Activated T-helper 2 cell treated with anti-CD3 and anti-CD28 coated beads, Interferon-gamma antibody, Interleukin-2, Interleukin-4, amounts not matched to agents 10 μg/mL and 5 μg/mL and 100 μg/mL, durations not matched to agents 14 hours and 24 hours and 36 hours (primary cell): ENCODE data around the gene IL23A. TPM values are rescaled to one million over a fixed set of nuclear protein-coding genes. Genes with fewer than 3 reads are reported as not detected.

Source experiments
- DNase-seq: peaks from one replicate; pipeline ENCODE4 v3.0.0; 2021; ENCODE audit warnings: low spot score
- H3K27ac Mint-ChIP-seq: one replicate; pipeline ENCODE4 v1.8.0; 2021; ENCODE audit warnings: mixed read lengths
- H3K27me3 Mint-ChIP-seq: one replicate; pipeline ENCODE4 v1.8.0; 2021; ENCODE audit warnings: low read depth, mixed read lengths
- H3K36me3 Mint-ChIP-seq: one replicate; pipeline ENCODE4 v1.8.0; 2021; ENCODE audit warnings: low read depth, mixed read lengths
- H3K4me1 Mint-ChIP-seq: one replicate; pipeline ENCODE4 v1.8.0; 2021; ENCODE audit warnings: low read depth, mixed read lengths
- H3K4me3 Mint-ChIP-seq: one replicate; pipeline ENCODE4 v1.8.0; 2021; ENCODE audit warnings: low read depth, mild to moderate bottlenecking, moderate library complexity, mixed read lengths
- H3K9me3 Mint-ChIP-seq: one replicate; pipeline ENCODE4 v1.8.0; 2021; ENCODE audit warnings: mixed read lengths
- intact Hi-C: fragments of 100-400 bp; cut with micrococcal nuclease; formaldehyde crosslinking; loops from one replicate; pipeline ENCODE4 v1.15.1; 2023
- total RNA-seq: library from RNA; stranded (reverse); gene quantifications from 2 replicates; pipeline ENCODE4 v1.2.3, GENCODE V29; 2022

IL23A gene
- total RNA-seq, 1 donor from 2014 or later = 31.0 TPM

DNA sequence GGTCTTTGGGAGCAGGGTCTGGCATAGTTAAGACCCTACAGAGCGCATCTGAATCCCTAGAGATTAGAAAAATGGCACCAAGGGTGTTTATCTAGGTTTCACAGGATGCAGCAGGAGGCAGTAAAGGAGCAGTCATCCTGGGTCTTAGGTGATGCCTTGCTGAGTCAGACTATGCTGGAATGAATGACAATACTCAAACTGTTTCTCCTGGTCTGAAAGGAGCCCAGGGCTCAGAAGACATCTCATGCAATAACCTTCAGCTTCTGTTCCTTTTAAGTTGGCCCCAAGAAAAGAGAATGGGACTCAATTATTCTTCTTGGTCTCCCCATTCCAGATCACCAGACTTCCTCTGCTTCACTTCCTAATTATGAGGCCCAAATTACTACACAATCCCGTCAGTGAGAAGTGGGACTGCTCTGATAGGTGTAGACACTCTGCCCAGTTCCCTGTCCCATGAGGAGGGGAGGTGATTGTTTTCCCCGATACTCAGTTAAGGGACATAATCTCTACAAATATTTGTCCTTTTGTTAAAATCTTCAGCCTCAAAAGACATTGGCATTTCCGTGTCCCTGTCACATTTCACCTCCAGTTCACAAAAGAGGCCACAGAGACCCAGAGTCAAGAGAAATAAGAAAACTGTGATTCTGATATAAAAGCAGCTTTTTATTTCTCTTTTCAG, 38.8 kb downstream of the IL23A start:
- H3K27me3 Mint-ChIP-seq = peaks cover 7% of the 10 kb centered on the region
- H3K27ac Mint-ChIP-seq = no peak overlapping the region
- intact Hi-C loops = no loop called here
- DNase-seq = no peak
- H3K4me3 Mint-ChIP-seq = no peak overlapping the region
- H3K9me3 Mint-ChIP-seq = peaks cover 10% of the 10 kb centered on the region
- H3K4me1 Mint-ChIP-seq = no peaks in the 10 kb centered on the region
- no peaks in the 10 kb centered on the region for H3K36me3 Mint-ChIP-seq

DNA sequence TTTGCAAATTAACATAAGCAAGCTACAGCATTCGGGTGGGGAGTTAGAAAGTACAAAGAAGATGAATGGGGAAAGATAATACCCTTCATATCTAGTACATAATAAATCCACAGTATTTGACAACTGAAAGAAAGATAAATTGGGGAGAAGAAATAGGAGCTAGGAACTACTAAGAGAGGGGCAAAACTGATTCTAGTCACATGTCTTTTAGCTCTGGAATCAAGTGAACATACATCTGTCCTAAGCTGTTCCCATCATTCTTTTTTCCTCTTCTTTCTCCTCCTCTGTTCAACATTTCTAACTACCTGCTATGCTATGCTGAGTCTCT, 39.3 kb downstream of the IL23A start:
- Mint-ChIP-seq H3K4me1 (no peaks in the 10 kb centered on the region), H3K27me3 (peaks cover 4% of the 10 kb centered on the region), H3K4me3 (no peak overlapping the region), H3K9me3 (peaks cover 6% of the 10 kb centered on the region), H3K36me3 (no peaks in the 10 kb centered on the region), H3K27ac (no peak overlapping the region)
- DNase-seq = no peak
- intact Hi-C loops = no loop called here

DNA sequence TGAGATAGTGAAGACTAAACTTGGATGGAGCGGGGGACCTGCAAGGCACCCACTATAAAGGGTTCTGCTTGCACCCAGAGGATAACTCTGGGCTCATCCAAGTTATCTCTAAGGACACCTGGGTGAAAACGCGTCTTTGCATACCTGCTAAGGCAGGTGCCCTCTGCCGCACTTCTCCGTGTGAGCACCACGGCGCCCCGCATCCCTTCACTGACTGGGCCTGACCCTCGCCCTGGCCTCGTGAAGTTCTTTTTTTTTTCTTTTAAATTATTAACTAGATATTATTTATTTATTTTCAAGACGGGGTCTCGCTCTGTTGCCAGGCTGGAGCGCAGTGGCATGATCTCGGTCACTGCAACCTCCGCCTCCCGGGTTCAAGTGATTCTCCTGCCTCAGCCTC, 43.9 kb downstream of the IL23A start:
- DNase-seq = no peak
- Mint-ChIP-seq H3K36me3 (no peaks in the 10 kb centered on the region), H3K27ac (no peak overlapping the region), H3K27me3 (no peaks in the 10 kb centered on the region), H3K9me3 (no peaks in the 10 kb centered on the region), H3K4me3 (no peak overlapping the region), H3K4me1 (no peaks in the 10 kb centered on the region)
- intact Hi-C loops = no loop called here

DNA sequence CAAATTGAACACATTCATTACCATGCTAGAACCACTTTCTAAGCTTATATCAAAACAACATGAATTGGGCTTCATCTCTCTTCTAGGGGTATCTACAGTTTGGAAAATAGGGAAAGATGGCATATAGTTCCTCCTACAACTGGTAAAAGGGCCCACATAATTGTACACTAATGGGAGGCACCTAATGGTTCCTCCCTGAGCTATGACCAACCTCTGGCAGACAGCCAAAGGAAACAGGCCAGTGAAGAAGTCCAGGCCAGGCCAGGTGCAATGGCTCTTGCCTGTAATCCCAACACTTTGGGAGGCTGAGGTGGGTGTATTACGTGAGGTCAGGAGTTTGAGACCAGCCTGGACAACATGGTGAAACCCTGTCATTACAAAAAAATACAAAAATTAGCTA, 47.2 kb downstream of the IL23A start:
- H3K27ac Mint-ChIP-seq = no peak overlapping the region
- intact Hi-C loops = no loop called here
- DNase-seq = no peak
- no peaks in the 10 kb centered on the region for H3K27me3 Mint-ChIP-seq
- no peaks in the 10 kb centered on the region for H3K36me3 Mint-ChIP-seq
- H3K4me3 Mint-ChIP-seq = no peak overlapping the region
- no peaks in the 10 kb centered on the region for H3K9me3 Mint-ChIP-seq
- H3K4me1 Mint-ChIP-seq = no peaks in the 10 kb centered on the region

DNA sequence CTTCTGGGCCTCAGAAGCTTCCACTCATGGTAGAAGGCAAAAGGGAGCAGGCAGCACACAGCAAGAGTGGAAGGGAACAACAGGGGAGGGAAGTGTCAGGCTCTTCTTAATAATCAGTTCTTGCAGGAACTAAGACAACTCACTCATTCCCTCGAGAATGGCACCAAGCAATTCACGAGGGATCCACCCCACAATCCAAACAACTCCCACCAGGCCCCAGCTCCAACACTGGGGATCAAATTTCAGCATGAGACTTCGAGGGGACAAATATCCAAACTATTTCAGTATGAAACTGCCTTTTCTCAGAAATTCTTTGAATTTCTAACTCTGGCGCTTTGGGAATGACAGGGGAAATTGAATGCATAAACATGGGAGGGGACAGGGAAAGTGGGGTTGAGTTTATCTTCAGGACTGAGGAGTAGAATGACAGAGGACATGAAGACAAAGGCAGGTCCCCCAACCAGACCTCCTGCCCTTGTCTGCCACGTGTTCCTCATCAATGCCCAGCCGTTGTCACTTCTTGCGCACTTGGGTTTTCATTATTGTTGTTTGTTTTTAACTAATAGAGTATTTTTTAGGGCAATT, 48.6 kb downstream of the IL23A start:
- Mint-ChIP-seq H3K4me3 (no peak overlapping the region), H3K27ac (no peak overlapping the region), H3K27me3 (no peaks in the 10 kb centered on the region), H3K4me1 (no peaks in the 10 kb centered on the region), H3K9me3 (no peaks in the 10 kb centered on the region), H3K36me3 (no peaks in the 10 kb centered on the region)
- intact Hi-C loops = no loop called here
- DNase-seq = no peak

DNA sequence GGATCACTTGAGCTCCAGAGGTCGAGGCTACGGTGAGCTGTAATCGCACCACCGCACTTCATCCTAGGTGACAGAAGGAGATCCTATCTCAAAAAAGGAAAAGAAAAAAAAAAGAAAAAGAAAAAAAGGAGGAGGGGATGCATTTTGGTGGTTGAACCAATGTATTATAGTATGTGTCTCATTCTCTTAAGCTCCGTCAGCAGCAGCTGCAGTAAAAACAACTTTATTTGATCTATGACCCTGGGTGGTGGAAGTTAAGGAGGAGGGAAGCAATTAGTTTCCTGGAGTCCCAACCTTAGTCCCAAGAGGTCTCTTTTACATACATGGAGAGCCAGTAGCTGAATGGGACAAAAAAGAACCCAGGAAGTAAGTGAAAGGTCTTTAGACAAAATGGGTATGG, 50.7 kb downstream of the IL23A start:
- Mint-ChIP-seq H3K9me3 (no peaks in the 10 kb centered on the region), H3K4me3 (no peak overlapping the region), H3K4me1 (no peaks in the 10 kb centered on the region), H3K27ac (no peak overlapping the region), H3K27me3 (no peaks in the 10 kb centered on the region), H3K36me3 (no peaks in the 10 kb centered on the region)
- intact Hi-C loops = no loop called here
- no peak for DNase-seq

Other genes with a start within 250 kb of the IL23A start
- 356 and 364 TPM in 2 replicates for gene PA2G4, start 234.3 kb upstream of the IL23A start, total RNA-seq
- gene RPL41, start 222.3 kb upstream of the IL23A start, total RNA-seq = 3,925 and 4,057 TPM in 2 replicates
- gene ZC3H10, start 220.6 kb upstream of the IL23A start, total RNA-seq = 7.7 and 9.2 TPM in 2 replicates
- 154 TPM in 2 replicates for gene ESYT1, start 210.6 kb upstream of the IL23A start, total RNA-seq
- gene MYL6B, start 186.3 kb upstream of the IL23A start, total RNA-seq = 89.7 and 94.3 TPM in 2 replicates
- 1,051 and 1,067 TPM in 2 replicates for gene MYL6, start 180.5 kb upstream of the IL23A start, total RNA-seq
- gene SMARCC2, start 149.4 kb upstream of the IL23A start, total RNA-seq = 131 and 136 TPM in 2 replicates
- gene RNF41, start 117.0 kb upstream of the IL23A start, total RNA-seq = 38.5 TPM in 2 replicates
- gene NABP2, start 114.5 kb upstream of the IL23A start, total RNA-seq = 77.3 and 86.8 TPM in 2 replicates
- gene SLC39A5, start 108.8 kb upstream of the IL23A start, total RNA-seq = 0.39 and 1.4 TPM in 2 replicates
- gene ANKRD52, start 80.5 kb upstream of the IL23A start, total RNA-seq = 66.0 and 78.0 TPM in 2 replicates
- 15.9 and 17.0 TPM in 2 replicates for gene COQ10A, start 71.9 kb upstream of the IL23A start, total RNA-seq
- gene CS, start 38.6 kb upstream of the IL23A start, total RNA-seq = 250 and 253 TPM in 2 replicates
- gene CNPY2, start 22.9 kb upstream of the IL23A start, total RNA-seq = 160 and 165 TPM in 2 replicates
- gene PAN2, start 4.9 kb upstream of the IL23A start, total RNA-seq = 28.7 and 28.9 TPM in 2 replicates
- 70.3 and 75.0 TPM in 2 replicates for gene STAT2, start 21.2 kb downstream of the IL23A start, total RNA-seq
- gene APOF, start 24.0 kb downstream of the IL23A start, total RNA-seq = not detected in 2 replicates
- gene TIMELESS, start 110.5 kb downstream of the IL23A start, total RNA-seq = 43.7 and 45.6 TPM in 2 replicates
- gene MIP, start 115.8 kb downstream of the IL23A start, total RNA-seq = not detected in 2 replicates
- 4.4 and 4.5 TPM in 2 replicates for gene SPRYD4, start 129.7 kb downstream of the IL23A start, total RNA-seq
- gene GLS2, start 149.3 kb downstream of the IL23A start, total RNA-seq = 1.5 and 3.1 TPM in 2 replicates
- 7.9 and 11.0 TPM in 2 replicates for gene RBMS2, start 182.9 kb downstream of the IL23A start, total RNA-seq